NT2/D1 (cell line): ENCODE data around the gene RNF168.

Source experiments
- YY1 ChIP-seq: IDR thresholded peaks from 2 replicates; pipeline ENCODE4 v1.6.1; 2011; ENCODE audit not compliant: insufficient read length, insufficient read depth
- ZNF274 ChIP-seq: IDR thresholded peaks from 2 replicates; pipeline ENCODE4 v1.6.1; 2011; ENCODE audit warnings: mild to moderate bottlenecking, low read depth, low read length

GRCh38 chr3:196502775-196503195 is 783 bp downstream of the RNF168 start:
- no peak for TF ChIP-seq ZNF274
- no peak for TF ChIP-seq YY1
